H1 (cell line): ENCODE measurements around the gene GPBP1L1. TPM values are rescaled to one million over a fixed set of nuclear protein-coding genes. Genes with fewer than 3 reads are reported as not detected.

Source experiments
- CBX8 ChIP-seq: fragments of 300-800, 300-1000 bp; sonication (generic); IDR thresholded peaks from 2 replicates; pipeline ENCODE4 v1.7.1; 2016; ENCODE audit warnings: low read depth, low read length, borderline replicate concordance
- CHD7 ChIP-seq: fragments of 300-600 bp; sonication (generic); IDR thresholded peaks from 2 replicates; pipeline ENCODE4 v1.7.1; 2012; ENCODE audit warnings: low read length, moderate library complexity, mild to moderate bottlenecking, inconsistent platforms; ENCODE audit not compliant: insufficient replicate concordance
- JUND ChIP-seq: IDR thresholded peaks from 2 replicates; pipeline ENCODE4 v1.6.1; 2011; ENCODE audit warnings: mild to moderate bottlenecking, improper control_type of control experiment, low read length
- NRF1 ChIP-seq: IDR thresholded peaks from 2 replicates; pipeline ENCODE4 v1.6.1; 2011; ENCODE audit warnings: mild to moderate bottlenecking, low read depth, low read length, improper control_type of control experiment
- POLR2A ChIP-seq, 2 experiments: IDR thresholded peaks; 1 replicate in 1 of 2; 2 replicates in 1 of 2; pipeline ENCODE4 v1.6.1; 2011; ENCODE audit warnings: low read depth in 2 of 2, low read length in 2 of 2, mild to moderate bottlenecking in 2 of 2; ENCODE audit errors: control extremely low read depth in 1 of 2
- POU5F1 ChIP-seq: IDR thresholded peaks from 2 replicates; pipeline ENCODE4 v1.6.1; 2011; ENCODE audit warnings: low read depth, mild to moderate bottlenecking, low read length, moderate library complexity
- RXRA ChIP-seq: IDR thresholded peaks from 2 replicates; pipeline ENCODE4 v1.6.1; 2011; ENCODE audit warnings: low read depth, mild to moderate bottlenecking, low read length, moderate library complexity; ENCODE audit not compliant: insufficient read depth
- SP1 ChIP-seq: IDR thresholded peaks from 2 replicates; pipeline ENCODE4 v1.6.1; 2011; ENCODE audit warnings: low read depth, low read length
- polyA plus RNA-seq, 7 experiments: library from polyadenylated mRNA; depleted of rRNA in 3 of 7; stranded (reverse) in 5 of 7; unstranded in 2 of 7; fragments of >200 nt in 5 of 7; fragments of 200-250 nt in 2 of 7; gene quantifications; 1 replicate in 5 of 7; 2 replicates in 1 of 7; 4 replicates in 1 of 7; pipeline versions ENCODE4 v1.2.1 to v1.2.3, GENCODE V29; 2011 to 2013; ENCODE audit warnings: missing spikeins in 2 of 7, mixed read lengths in 2 of 7
- total RNA-seq: library from RNA; stranded (reverse); fragmentation: NEBNext Ultra II Directional; extraction: Animal tissue kit (Norgen Biotek cat#: 25700); gene quantifications from 2 replicates; pipeline ENCODE4 v1.2.1, GENCODE V29; 2021
- TF ChIP-seq, protein P1 (sequence below): IDR thresholded peaks from 2 replicates; pipeline ENCODE4 v1.6.1; 2012; ENCODE audit warnings: inconsistent platforms

GPBP1L1 gene
- total and polyA plus RNA-seq, 2 of the 8 experiments (the other 6 are each of a cell fraction or from before 2014, with no cell fraction given): 70.1 to 119 TPM

GRCh38 chr1:45583666-45584350 is 102.5 kb downstream of the GPBP1L1 start, which contains the start of gene NASP (continued):
- no peak for TF ChIP-seq CHD7
- TF ChIP-seq POLR2A (IDR thresholded peaks at IDR 0.05; ENCODE audit: control extremely low read depth in 1 of 2, low read depth in 2 of 2, low read length in 2 of 2): peak; percentile 95 to 99
- TF ChIP-seq, protein P1, sequence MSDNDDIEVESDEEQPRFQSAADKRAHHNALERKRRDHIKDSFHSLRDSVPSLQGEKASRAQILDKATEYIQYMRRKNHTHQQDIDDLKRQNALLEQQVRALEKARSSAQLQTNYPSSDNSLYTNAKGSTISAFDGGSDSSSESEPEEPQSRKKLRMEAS: no peak
- no peak for TF ChIP-seq RXRA
- no peak for TF ChIP-seq JUND
- no peak for TF ChIP-seq NRF1
- TF ChIP-seq CBX8: no peak
- peak; percentile 83 for TF ChIP-seq SP1
- TF ChIP-seq POU5F1: no peak
